PC-3 (cell line): Measurements from ENCODE around the gene PIN1.

Source experiments
- EZH2 ChIP-seq: fragments of 300-600 bp; sonication (generic); IDR thresholded peaks from one replicate; pipeline ENCODE4 v1.6.1; 2017; ENCODE audit warnings: antibody characterized with exemption, mild to moderate bottlenecking, low read length; ENCODE audit not compliant: unreplicated experiment
- TF ChIP-seq, protein P1 (sequence below): fragments of 300-600 bp; sonication (generic); conservative IDR thresholded peaks from 2 replicates; pipeline ENCODE4 v1.5.1; 2017; ENCODE audit warnings: antibody characterized with exemption, low read depth, mild to moderate bottlenecking, low read length

DNA sequence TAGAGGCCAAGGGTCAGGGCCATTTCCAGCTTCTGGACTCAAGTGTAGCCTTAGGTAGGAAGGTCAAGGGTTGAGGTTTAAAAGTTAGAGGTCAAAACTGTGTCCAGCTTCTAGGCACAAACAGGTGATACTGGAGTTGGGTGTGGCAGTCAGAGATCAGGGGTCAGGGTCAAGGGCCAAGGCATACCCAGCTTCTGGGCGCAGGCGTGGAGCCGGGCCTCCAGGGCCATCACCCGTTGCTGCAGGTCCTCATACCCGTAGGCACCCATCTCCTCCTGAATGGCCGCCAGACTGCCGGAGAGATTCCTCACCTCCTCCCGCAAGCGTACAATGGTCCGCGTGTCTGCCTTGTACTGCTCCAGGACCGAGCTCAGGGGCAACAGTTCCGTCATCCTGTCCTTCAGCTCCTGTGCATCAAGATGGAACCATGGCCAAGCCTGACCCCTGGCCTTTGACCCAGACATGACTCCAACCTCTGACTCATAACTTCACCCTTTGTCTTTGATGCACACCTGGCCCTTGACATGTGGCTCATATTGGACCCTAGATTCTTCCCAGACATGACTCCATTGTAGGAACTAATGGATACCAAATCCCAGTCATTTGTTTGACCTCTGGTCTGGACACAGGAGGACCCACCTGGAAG, 22.1 kb downstream of the PIN1 start:
- TF ChIP-seq, protein P1, sequence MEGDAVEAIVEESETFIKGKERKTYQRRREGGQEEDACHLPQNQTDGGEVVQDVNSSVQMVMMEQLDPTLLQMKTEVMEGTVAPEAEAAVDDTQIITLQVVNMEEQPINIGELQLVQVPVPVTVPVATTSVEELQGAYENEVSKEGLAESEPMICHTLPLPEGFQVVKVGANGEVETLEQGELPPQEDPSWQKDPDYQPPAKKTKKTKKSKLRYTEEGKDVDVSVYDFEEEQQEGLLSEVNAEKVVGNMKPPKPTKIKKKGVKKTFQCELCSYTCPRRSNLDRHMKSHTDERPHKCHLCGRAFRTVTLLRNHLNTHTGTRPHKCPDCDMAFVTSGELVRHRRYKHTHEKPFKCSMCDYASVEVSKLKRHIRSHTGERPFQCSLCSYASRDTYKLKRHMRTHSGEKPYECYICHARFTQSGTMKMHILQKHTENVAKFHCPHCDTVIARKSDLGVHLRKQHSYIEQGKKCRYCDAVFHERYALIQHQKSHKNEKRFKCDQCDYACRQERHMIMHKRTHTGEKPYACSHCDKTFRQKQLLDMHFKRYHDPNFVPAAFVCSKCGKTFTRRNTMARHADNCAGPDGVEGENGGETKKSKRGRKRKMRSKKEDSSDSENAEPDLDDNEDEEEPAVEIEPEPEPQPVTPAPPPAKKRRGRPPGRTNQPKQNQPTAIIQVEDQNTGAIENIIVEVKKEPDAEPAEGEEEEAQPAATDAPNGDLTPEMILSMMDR: no peak
- TF ChIP-seq EZH2: no peak
